Activated T-helper 1 cell treated with anti-CD3 and anti-CD28 coated beads, Interleukin-2, amount 50 U/mL, for 16 hours (primary cell): Measurements from ENCODE around the gene CARMIL3.

Experiments used
- DNase-seq, 2 donors: peaks; one replicate each; pipeline ENCODE4 v3.0.0-alpha.2; 2020; ENCODE audit warnings: low read depth in 1 of 2, low spot score in 1 of 2

The CARMIL3 gene

GRCh38 chr14:24074625-24075484 lies 23.0 kb downstream of the CARMIL3 start:
- DNase-seq = no peak

- no peak for DNase-seq
Measured at GRCh38 chr14:24075485-24076301, 23.9 kb downstream of the CARMIL3 start.

GRCh38 chr14:24076302-24076601 lies 24.4 kb downstream of the CARMIL3 start:
- DNase-seq = no peak

- no peak for DNase-seq
Measured at GRCh38 chr14:24077086-24077485, 25.3 kb downstream of the CARMIL3 start.

GRCh38 chr14:24078146-24078545 lies 26.3 kb downstream of the CARMIL3 start:
- no peak for DNase-seq

- DNase-seq = no peak
Measured at GRCh38 chr14:24079491-24080141, 27.8 kb downstream of the CARMIL3 start.

- DNase-seq = no peak
Measured at GRCh38 chr14:24080142-24080530, 28.3 kb downstream of the CARMIL3 start.

GRCh38 chr14:24080888-24081738 lies 29.3 kb downstream of the CARMIL3 start:
- peak; percentile 43 to 44 for DNase-seq

GRCh38 chr14:24081739-24082211 lies 30.0 kb downstream of the CARMIL3 start:
- DNase-seq = no peak

- no peak for DNase-seq
Measured at GRCh38 chr14:24082411-24083080, 30.7 kb downstream of the CARMIL3 start.

- no peak for DNase-seq
Measured at GRCh38 chr14:24083462-24083861, 31.7 kb downstream of the CARMIL3 start.

GRCh38 chr14:24084440-24084839 lies 32.6 kb downstream of the CARMIL3 start:
- DNase-seq = no peak

- DNase-seq = no peak
Measured at GRCh38 chr14:24085215-24085614, 33.4 kb downstream of the CARMIL3 start.

- DNase-seq = no peak
Measured at GRCh38 chr14:24086193-24086955, 34.6 kb downstream of the CARMIL3 start.

- DNase-seq = no peak
Measured at GRCh38 chr14:24087004-24087403, 35.2 kb downstream of the CARMIL3 start.

- no peak for DNase-seq
Measured at GRCh38 chr14:24088095-24088494, 36.3 kb downstream of the CARMIL3 start.

GRCh38 chr14:24089890-24090289 lies 38.1 kb downstream of the CARMIL3 start:
- no peak for DNase-seq

- DNase-seq = no peak
Measured at GRCh38 chr14:24092110-24092504, 40.3 kb downstream of the CARMIL3 start.

GRCh38 chr14:24092505-24093206 lies 40.8 kb downstream of the CARMIL3 start:
- DNase-seq = no peak
